Small intestine (tissue), 7 donors: ENCODE measurements around the gene CCNL1. TPM values are rescaled to one million over a fixed set of nuclear protein-coding genes. Genes with fewer than 3 reads are reported as not detected.

ENCODE experiments used
- DNase-seq, 2 donors: peaks; one replicate each; pipeline versions ENCODE4 v3.0.0 to v3.0.0-alpha.2; 2013
- FAIRE-seq: peaks from 2 replicates; lab custom pipeline; 2012; peaks lifted over from hg19 to GRCh38; lab: Jason Lieb, UNC
- H3K27ac ChIP-seq, 3 donors: one replicate each; pipeline ENCODE4 v1.5.1; 2013; ENCODE audit warnings: low read length in 2 of 3, mild to moderate bottlenecking in 2 of 3, control low read depth in 1 of 3, inconsistent platforms in 1 of 3, low read depth in 1 of 3, moderate library complexity in 1 of 3
- H3K27me3 ChIP-seq, 3 donors: one replicate each; pipeline ENCODE4 v1.6.1; 2013; ENCODE audit warnings: low read length in 3 of 3, inconsistent platforms in 1 of 3; ENCODE audit not compliant: control insufficient read depth in 3 of 3, insufficient read depth in 3 of 3
- H3K36me3 ChIP-seq, 3 donors: one replicate each; pipeline ENCODE4 v1.6.1; 2013; ENCODE audit warnings: low read length in 3 of 3, inconsistent platforms in 1 of 3, low read depth in 1 of 3, mild to moderate bottlenecking in 1 of 3, moderate library complexity in 1 of 3; ENCODE audit not compliant: control insufficient read depth in 3 of 3, insufficient read depth in 2 of 3
- H3K4me1 ChIP-seq, 3 donors: one replicate each; pipeline ENCODE4 v1.6.1; 2013; ENCODE audit warnings: low read length in 2 of 3, inconsistent platforms in 1 of 3, low read depth in 1 of 3, mild to moderate bottlenecking in 1 of 3, moderate library complexity in 1 of 3; ENCODE audit not compliant: control insufficient read depth in 3 of 3, insufficient read depth in 2 of 3
- H3K4me3 ChIP-seq, 3 donors: one replicate each; pipeline ENCODE4 v1.5.1; 2013; ENCODE audit warnings: low read length in 3 of 3, control low read depth in 1 of 3, inconsistent platforms in 1 of 3, low read depth in 1 of 3, mild to moderate bottlenecking in 1 of 3, moderate library complexity in 1 of 3
- H3K9me3 ChIP-seq, 2 donors: one replicate each; pipeline ENCODE4 v1.6.1; 2013; ENCODE audit warnings: low read depth in 1 of 2, low read length in 1 of 2; ENCODE audit not compliant: control insufficient read depth in 2 of 2, insufficient read depth in 1 of 2
- WGBS, 3 donors: extraction: QIAGEN DNeasy Blood & Tissue Kit; methylation state at CpG; one replicate each; pipeline ENCODE4 v1.1.7; 2013; 5-methylcytosine and 5-hydroxymethylcytosine counted together
- polyA plus RNA-seq, 4 donors: library from polyadenylated mRNA; stranded (reverse) in 3 of 4; unstranded in 1 of 4; fragments of 200-250 nt in 3 of 4; fragments of 120-200 nt in 1 of 4; gene quantifications; one replicate each; pipeline versions ENCODE4 v1.2.1 to v1.2.3, GENCODE V29; 2013
- donor health status: healthy with polysubstance abuse.
- donor health status: control.
- donor health status: control.
- donor health status: Bipolar disorder and iron deficiency.
- donor health status: healthy.

Gene CCNL1
- polyA plus RNA-seq, 4 donors, result 46.6 to 214 (median 118) TPM

GRCh38 chr3:157098823-157099185, 61.1 kb downstream of the CCNL1 start:
- no peak overlapping the region for H3K4me3 ChIP-seq
- DNase-seq, result no peak
- no peak for FAIRE-seq
- no peaks in the 10 kb centered on the region for H3K36me3 ChIP-seq
- H3K27ac ChIP-seq, result no peak overlapping the region
- no peaks in the 10 kb centered on the region for H3K27me3 ChIP-seq
- peaks cover 0 to 6% (median 0%) of the 10 kb centered on the region in 3 donors for H3K4me1 ChIP-seq
- no peaks in the 10 kb centered on the region for H3K9me3 ChIP-seq
- WGBS, 3 donors, result 67 to 83% (median 77%) methylated on average over 3 of the region's 3 CpGs

DNA sequence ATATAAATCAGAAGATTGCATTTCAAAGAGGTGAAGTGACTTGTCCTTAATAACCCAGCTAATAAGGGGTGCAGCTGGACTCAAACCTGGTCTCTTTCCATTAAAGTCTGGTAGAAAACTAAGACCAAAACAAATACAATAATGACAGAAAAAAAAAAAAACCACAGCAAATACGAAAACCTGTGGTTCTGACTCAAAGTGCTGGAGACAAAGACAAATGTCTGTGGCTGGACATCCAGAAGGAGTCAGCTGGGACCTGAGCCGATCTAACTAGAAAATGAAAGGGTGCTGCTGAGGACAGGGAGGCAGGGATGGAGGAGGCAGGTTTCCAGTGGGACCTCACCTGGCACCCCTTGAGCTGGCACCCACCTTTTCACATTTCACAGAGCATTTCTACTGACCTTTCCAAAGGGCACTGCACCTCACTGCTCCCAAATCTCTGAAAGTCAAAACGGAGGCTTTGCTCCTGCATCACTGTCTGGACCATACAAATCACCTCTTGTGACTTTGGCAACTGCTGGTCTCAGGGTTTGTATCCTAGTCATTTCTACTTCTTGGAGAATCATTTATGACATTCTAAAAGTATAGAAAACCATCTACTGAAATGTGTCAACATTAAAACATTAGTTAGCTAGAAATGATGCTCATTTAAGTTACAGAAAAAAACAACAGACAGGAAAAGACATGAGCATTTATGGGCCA, 61.7 kb downstream of the CCNL1 start:
- no peak for FAIRE-seq
- 54 to 78% (median 59%) methylated on average over 3 of the region's 3 CpGs for WGBS, 3 donors
- H3K9me3 ChIP-seq, result no peaks in the 10 kb centered on the region

More for the DNA sequence above, 61.7 kb downstream of the CCNL1 start:
- H3K36me3 ChIP-seq, result no peaks in the 10 kb centered on the region
- no peaks in the 10 kb centered on the region for H3K27me3 ChIP-seq
- peaks cover 0 to 3% (median 0%) of the 10 kb centered on the region in 3 donors for H3K4me1 ChIP-seq
- H3K27ac ChIP-seq, result no peak overlapping the region
- no peak overlapping the region for H3K4me3 ChIP-seq
- DNase-seq, result no peak
